Measurements from ENCODE around the gene ZNF180. TPM values are rescaled to one million over a fixed set of nuclear protein-coding genes. Genes with fewer than 3 reads are reported as not detected.
"Not testable (repeated sequence)": the region's sequence is repeated elsewhere in the genome, so short reads cannot be mapped to it uniquely, and the experiment has no call there.

The ZNF180 gene
- polyA plus RNA-seq, 1 donor from 2014 or later = 20.4 TPM

- H3K27me3 ChIP-seq (ENCODE audit: insufficient read depth, low read depth, low read length) = no peaks in the 10 kb centered on the region
- no peak overlapping the region for H3K27ac ChIP-seq (ENCODE audit: low read length)
- no peak overlapping the region for H3K4me3 ChIP-seq (ENCODE audit: low read length)
- peaks cover 51% of the 10 kb centered on the region for H3K9me3 ChIP-seq (ENCODE audit: low read length)
- no peaks in the 10 kb centered on the region for H4K20me1 ChIP-seq (ENCODE audit: insufficient read depth)
- H3K79me2 ChIP-seq (replicated peaks; ENCODE audit: insufficient read depth, low read length) = peaks cover 44% of the 10 kb centered on the region
- H3K9me2 ChIP-seq (ENCODE audit: insufficient read depth, low read length) = no peaks in the 10 kb centered on the region
- no peak overlapping the region for H3K4me2 ChIP-seq (ENCODE audit: low read length)
- TF ChIP-seq EP300 (conservative IDR thresholded peaks at IDR 0.05; ENCODE audit: poor library complexity, severe bottlenecking) (no peak), REST (IDR thresholded peaks at IDR 0.05; ENCODE audit: borderline replicate concordance) (no peak), SMC3 (conservative IDR thresholded peaks at IDR 0.05; ENCODE audit: poor library complexity) (no peak), POLR2AphosphoS5 (IDR thresholded peaks at IDR 0.05) (no peak), MXI1 (conservative IDR thresholded peaks at IDR 0.05; ENCODE audit: poor library complexity, severe bottlenecking) (no peak), RAD21 (conservative IDR thresholded peaks at IDR 0.05) (no peak), EZH2 (IDR thresholded peaks at IDR 0.05; ENCODE audit: borderline replicate concordance, insufficient read depth, low read length, poor library complexity, severe bottlenecking) (no peak), TAF1 (IDR thresholded peaks at IDR 0.05; ENCODE audit: low read depth) (no peak), CTCF (IDR thresholded peaks at IDR 0.05; ENCODE audit: poor library complexity, severe bottlenecking) (no peak)
- H3K9ac ChIP-seq (ENCODE audit: low read length) = no peak overlapping the region
- peaks cover 39% of the 10 kb centered on the region for H3K36me3 ChIP-seq (ENCODE audit: insufficient read depth, low read length)
- no peak overlapping the region for H2AFZ ChIP-seq (ENCODE audit: low read depth, low read length)
- H3F3A ChIP-seq (ENCODE audit: insufficient read depth, low read length, poor library complexity, severe bottlenecking) = no peaks in the 10 kb centered on the region
These were observed 3.6 kb downstream of the ZNF180 start for GRCh38 chr19:44496711-44497110.

GRCh38 chr19:44476559-44477408 is 23.5 kb downstream of the ZNF180 start:
- H3K27me3 ChIP-seq (ENCODE audit: insufficient read depth, low read depth, low read length) = no peaks in the 10 kb centered on the region
- no peak overlapping the region for H3K9ac ChIP-seq (ENCODE audit: low read length)
- H2AFZ ChIP-seq (ENCODE audit: low read depth, low read length) = no peak overlapping the region
- peaks cover 14% of the 10 kb centered on the region for H3F3A ChIP-seq (ENCODE audit: insufficient read depth, low read length, poor library complexity, severe bottlenecking)
- no peaks in the 10 kb centered on the region for H4K20me1 ChIP-seq (ENCODE audit: insufficient read depth)
- TF ChIP-seq SMC3 (conservative IDR thresholded peaks at IDR 0.05; ENCODE audit: poor library complexity) (no peak), CTCF (IDR thresholded peaks at IDR 0.05; ENCODE audit: poor library complexity, severe bottlenecking) (no peak), EP300 (conservative IDR thresholded peaks at IDR 0.05; ENCODE audit: poor library complexity, severe bottlenecking) (no peak), TAF1 (IDR thresholded peaks at IDR 0.05; ENCODE audit: low read depth) (no peak), POLR2AphosphoS5 (IDR thresholded peaks at IDR 0.05) (no peak), RAD21 (conservative IDR thresholded peaks at IDR 0.05) (no peak), EZH2 (IDR thresholded peaks at IDR 0.05; ENCODE audit: borderline replicate concordance, insufficient read depth, low read length, poor library complexity, severe bottlenecking) (no peak), REST (IDR thresholded peaks at IDR 0.05; ENCODE audit: borderline replicate concordance) (no peak), MXI1 (conservative IDR thresholded peaks at IDR 0.05; ENCODE audit: poor library complexity, severe bottlenecking) (no peak)
- no peak overlapping the region for H3K27ac ChIP-seq (ENCODE audit: low read length)
- H3K9me2 ChIP-seq (ENCODE audit: insufficient read depth, low read length) = no peaks in the 10 kb centered on the region
- peaks cover 79% of the 10 kb centered on the region for H3K9me3 ChIP-seq (ENCODE audit: low read length)
- peaks cover 77% of the 10 kb centered on the region for H3K36me3 ChIP-seq (ENCODE audit: insufficient read depth, low read length)
- H3K4me2 ChIP-seq (ENCODE audit: low read length) = no peak overlapping the region
- H3K79me2 ChIP-seq (replicated peaks; ENCODE audit: insufficient read depth, low read length) = no peaks in the 10 kb centered on the region
- no peak overlapping the region for H3K4me3 ChIP-seq (ENCODE audit: low read length)

- H3K27ac ChIP-seq (ENCODE audit: low read length); H3K4me3 ChIP-seq (ENCODE audit: low read length); H3K4me2 ChIP-seq (ENCODE audit: low read length); H3K36me3 ChIP-seq (ENCODE audit: insufficient read depth, low read length); H4K20me1 ChIP-seq (ENCODE audit: insufficient read depth); H3K79me2 ChIP-seq (replicated peaks; ENCODE audit: insufficient read depth, low read length); H3K27me3 ChIP-seq (ENCODE audit: insufficient read depth, low read depth, low read length); H3F3A ChIP-seq (ENCODE audit: insufficient read depth, low read length, poor library complexity, severe bottlenecking); H3K9me2 ChIP-seq (ENCODE audit: insufficient read depth, low read length); H2AFZ ChIP-seq (ENCODE audit: low read depth, low read length); H3K9ac ChIP-seq (ENCODE audit: low read length): not testable (repeated sequence)
- H3K9me3 ChIP-seq (ENCODE audit: low read length) = peaks cover 22% of the 10 kb centered on the region
These were observed 31.6 kb downstream of the ZNF180 start for GRCh38 chr19:44468730-44469129.

Data from neural cell (in vitro differentiated cells).